KOPT-K1 (cell line): ENCODE data around the gene ALDH1A3.

Experiments used
- H3K27ac ChIP-seq: fragments of 200-600 bp; sonication (generic); 2 replicates; pipeline ENCODE4 v1.5.1; 2016; ENCODE audit warnings: antibody characterized with exemption, mild to moderate bottlenecking, low read depth, low read length; ENCODE audit not compliant: poor library complexity, severe bottlenecking
- H3K36me3 ChIP-seq: fragments of 200-600 bp; sonication (generic); 2 replicates; pipeline ENCODE4 v1.5.1; 2017; ENCODE audit warnings: antibody characterized with exemption, mild to moderate bottlenecking, low read length, moderate library complexity; ENCODE audit not compliant: insufficient read depth
- H3K9me3 ChIP-seq: fragments of 200-600 bp; sonication (generic); 2 replicates; pipeline ENCODE4 v1.5.1; 2017; ENCODE audit warnings: antibody characterized with exemption, low read length, mild to moderate bottlenecking; ENCODE audit not compliant: insufficient read depth, poor library complexity, severe bottlenecking

ALDH1A3 gene

DNA sequence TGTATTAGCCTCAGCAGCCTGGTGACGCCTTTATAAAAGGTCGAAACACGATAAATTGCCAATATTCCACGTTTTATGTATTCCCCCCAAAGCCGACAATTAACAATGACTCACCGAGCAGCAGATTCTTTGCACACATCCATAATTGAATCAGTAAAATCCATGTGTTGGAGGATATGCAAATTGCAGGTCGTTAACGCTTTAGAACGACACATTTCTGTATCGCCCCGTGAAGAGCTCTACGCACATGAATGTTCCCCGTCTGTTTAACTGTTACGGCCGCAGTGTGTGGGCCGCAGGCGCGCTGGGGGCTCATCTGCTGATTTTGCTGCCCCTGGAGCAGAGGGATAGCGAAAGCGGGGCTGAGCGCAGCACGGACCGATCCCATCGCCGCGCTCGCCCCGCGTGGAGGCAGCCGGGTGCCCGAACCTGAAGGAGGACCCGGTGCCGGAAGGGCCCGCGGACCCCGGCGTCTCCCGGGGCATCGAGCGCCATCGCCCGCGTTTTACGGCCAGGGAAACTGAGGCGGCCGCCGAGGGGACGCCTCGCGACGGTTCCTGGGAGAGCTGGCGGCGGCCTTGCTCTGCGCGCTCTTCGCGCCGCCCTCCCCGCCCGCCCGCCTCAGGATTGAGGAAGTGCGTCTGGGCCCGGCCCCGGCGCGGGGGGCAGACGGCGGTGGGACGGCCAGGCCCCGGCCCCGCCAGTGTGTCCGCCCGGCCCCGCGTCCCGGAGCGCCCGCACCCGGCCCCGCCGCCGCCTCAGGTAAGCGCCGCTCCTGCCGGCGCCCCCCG is 39.3 kb downstream of the ALDH1A3 start, which contains the start of gene LRRK1:
Gene LRRK1 (plus strand): TSS at position 668 of the 791 bp plus-strand sequence. CDS start 5,276 bp downstream, outside the sequence.
- Histone ChIP-seq H3K9me3 (no peaks in the 10 kb centered on the region), H3K27ac (no peak within 1 kb of the TSS), H3K36me3 (no peaks in the 10 kb centered on the region)

DNA sequence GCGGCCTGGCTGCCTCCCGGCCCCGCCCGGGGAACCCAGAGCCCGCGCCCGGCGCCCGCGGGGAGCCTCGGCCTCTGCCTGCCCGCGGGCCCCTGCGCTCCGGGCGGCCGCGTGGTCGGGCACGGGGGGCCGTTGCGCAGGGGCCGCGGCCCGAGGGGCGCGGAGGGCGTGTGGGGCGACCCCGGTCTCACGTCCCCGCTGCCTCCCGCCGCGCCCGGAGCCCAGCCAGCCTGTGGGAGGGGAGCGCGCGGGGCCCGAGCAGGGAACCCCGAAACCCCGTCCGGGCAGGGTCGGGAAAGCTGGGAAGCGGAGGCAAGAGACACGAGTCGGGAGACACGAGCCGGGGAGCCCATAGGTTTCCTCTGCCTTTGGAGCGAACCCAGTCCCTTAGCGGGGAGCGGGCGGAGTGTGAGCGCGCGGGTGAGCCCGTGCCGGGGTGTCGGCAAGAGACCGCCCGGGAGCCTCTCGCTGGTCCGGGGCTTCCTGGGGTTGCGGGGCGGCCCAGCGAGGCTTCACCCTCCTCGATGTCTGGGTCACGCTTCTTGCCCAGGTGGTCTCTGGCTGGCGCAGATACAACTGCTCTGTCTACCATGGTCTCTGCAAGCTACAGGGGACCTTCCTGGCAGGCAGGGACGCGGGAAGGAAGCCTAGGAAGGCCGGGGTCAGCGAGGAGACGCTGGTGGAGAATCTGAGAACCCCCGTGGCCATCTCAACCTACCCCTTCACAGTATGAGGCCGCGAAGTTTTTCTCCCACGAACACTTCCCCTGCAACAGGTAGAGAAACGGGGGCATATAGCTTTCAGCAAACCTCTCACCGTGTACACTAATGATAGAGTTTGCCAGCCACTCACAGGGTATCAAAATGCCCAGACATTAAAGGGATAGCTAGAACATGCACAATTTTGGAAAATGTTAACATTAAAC is 40.1 kb downstream of the ALDH1A3 start:
- Histone ChIP-seq H3K36me3 (no peaks in the 10 kb centered on the region), H3K9me3 (no peaks in the 10 kb centered on the region), H3K27ac (no peak overlapping the region)

DNA sequence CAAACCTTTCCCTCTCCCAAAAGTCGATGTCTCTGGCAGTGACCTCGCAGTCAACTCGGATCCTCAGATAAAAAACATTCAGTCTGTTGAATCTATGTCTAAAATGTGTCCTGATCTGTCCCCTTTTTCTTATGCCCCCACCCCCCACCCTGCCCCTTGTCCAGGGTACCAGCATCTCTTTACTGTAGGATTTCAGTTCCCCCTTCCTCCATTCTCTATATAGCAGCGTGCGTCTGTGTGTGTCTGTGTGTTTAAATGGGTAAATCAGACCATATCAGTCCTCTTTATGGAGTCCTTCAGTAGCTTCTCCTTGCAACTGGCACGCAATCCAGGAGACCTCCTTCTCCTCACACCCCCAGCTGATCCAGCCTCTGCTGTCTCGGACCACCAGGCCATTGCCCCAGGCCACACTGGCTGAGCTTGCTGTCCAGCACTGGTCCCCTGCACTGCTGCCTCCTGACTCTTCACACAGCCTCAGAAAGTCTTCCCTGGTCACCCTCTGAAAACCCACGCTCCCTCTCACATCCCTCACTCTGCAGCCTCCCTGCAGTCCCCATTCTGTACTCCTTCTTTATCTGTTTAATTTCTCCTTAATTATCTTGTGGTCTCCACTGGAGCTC is 41.0 kb downstream of the ALDH1A3 start:
- no peaks in the 10 kb centered on the region for H3K36me3 ChIP-seq
- no peaks in the 10 kb centered on the region for H3K9me3 ChIP-seq
- H3K27ac ChIP-seq, result no peak overlapping the region

- H3K36me3 ChIP-seq, result no peaks in the 10 kb centered on the region
- H3K27ac ChIP-seq, result no peak overlapping the region
- no peaks in the 10 kb centered on the region for H3K9me3 ChIP-seq
Observed at GRCh38 chr15:100922192-100923040, 42.8 kb downstream of the ALDH1A3 start.

- Histone ChIP-seq H3K9me3 (no peaks in the 10 kb centered on the region), H3K36me3 (no peaks in the 10 kb centered on the region), H3K27ac (no peak overlapping the region)
Observed at GRCh38 chr15:100923076-100923475, 43.4 kb downstream of the ALDH1A3 start.

DNA sequence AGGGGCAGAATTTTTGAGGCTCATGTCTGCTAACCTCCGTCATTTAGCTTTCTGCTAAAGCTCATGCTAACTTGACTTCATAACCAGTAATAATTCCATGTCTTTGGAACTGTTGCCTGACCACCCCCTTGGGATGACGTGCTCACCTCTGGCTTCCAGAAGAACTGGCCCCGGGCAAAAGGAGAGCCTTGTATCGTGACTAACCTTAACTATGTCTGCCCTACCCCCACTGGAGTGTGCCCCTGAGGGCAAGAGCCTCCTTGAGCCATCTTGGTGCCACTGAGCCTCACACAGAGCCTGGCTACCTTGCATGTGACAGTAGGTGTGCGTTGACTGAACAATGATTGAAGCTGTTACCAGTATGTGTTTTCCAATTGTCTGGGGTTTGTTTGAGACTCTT is 44.3 kb downstream of the ALDH1A3 start:
- Histone ChIP-seq H3K27ac (no peak overlapping the region), H3K9me3 (no peaks in the 10 kb centered on the region), H3K36me3 (no peaks in the 10 kb centered on the region)

DNA sequence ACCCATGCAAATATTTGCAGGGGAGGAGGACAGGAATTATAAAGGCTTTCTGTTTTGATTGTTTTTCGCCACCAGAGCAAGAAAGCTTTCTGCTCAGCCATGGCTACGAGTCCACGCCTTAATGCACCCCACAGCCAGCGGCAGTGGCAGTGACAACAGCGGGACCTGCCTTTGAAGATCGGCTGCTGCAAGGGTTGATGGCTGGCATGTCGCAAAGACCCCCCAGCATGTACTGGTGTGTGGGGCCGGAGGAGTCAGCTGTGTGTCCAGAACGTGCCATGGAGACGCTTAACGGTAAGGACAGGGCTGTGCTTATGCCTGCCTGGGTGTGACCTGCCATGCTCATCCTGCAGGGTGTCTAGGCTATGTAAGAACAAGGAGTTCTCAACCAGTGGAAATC is 44.8 kb downstream of the ALDH1A3 start:
- H3K9me3 ChIP-seq, result no peaks in the 10 kb centered on the region
- H3K36me3 ChIP-seq, result no peaks in the 10 kb centered on the region
- H3K27ac ChIP-seq, result no peak overlapping the region

DNA sequence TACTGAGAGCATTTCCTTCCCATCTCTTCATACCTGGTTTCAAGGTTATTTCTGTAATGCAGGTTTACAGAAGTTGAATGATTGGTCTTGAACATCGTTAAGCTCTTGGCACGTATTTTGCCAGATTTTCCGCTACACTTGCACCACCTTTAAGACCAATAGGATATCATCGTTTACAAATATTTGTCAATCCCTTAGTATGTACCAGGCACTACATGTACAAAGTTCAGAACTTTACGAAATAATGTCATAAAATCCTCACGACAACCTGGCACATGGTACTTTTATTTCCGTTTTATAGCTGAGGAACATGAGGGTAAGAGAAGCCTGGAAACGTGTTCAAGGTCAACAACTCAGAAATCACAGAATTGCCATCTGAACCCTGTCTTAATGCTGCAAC is 45.8 kb downstream of the ALDH1A3 start:
- H3K9me3 ChIP-seq, result no peaks in the 10 kb centered on the region
- no peaks in the 10 kb centered on the region for H3K36me3 ChIP-seq
- H3K27ac ChIP-seq, result no peak overlapping the region

GRCh38 chr15:100926258-100926657 is 46.6 kb downstream of the ALDH1A3 start:
- no peaks in the 10 kb centered on the region for H3K9me3 ChIP-seq
- no peaks in the 10 kb centered on the region for H3K36me3 ChIP-seq
- H3K27ac ChIP-seq, result no peak overlapping the region

- Histone ChIP-seq H3K36me3 (no peaks in the 10 kb centered on the region), H3K27ac (no peak overlapping the region), H3K9me3 (no peaks in the 10 kb centered on the region)
Observed at GRCh38 chr15:100926971-100927756, 47.5 kb downstream of the ALDH1A3 start.

DNA sequence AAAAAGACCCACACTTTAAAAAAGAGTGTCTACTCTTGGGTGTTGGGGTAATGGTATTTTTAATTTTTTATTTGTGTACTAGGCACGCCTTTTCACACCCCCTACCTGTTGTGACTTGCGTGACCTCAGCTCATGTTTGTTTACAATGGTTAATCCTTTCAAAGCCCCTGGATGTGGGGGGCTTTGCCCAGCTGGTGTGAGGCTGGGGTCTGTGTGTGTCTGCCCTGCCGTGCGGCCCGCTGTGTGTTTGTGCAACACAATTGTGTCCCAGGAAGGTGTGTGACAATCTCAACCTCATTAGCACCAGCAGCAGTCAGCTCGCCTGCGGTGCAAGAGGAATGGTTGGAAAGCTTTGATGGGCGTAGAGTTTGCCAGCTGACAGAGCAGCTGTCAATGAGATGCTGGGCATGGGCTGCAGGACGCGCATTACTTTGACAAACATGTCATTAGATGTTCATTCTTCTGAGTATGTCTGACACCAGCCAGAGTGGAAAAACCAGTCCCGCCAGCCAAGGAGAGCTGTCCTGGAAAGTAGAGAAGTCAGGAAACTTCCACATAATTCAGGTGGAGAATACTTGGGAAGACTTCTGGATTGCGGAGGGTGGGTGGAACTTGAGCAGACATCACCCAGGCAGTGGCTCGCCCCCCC is 49.1 kb downstream of the ALDH1A3 start:
- no peaks in the 10 kb centered on the region for H3K9me3 ChIP-seq
- no peak overlapping the region for H3K27ac ChIP-seq
- H3K36me3 ChIP-seq, result no peaks in the 10 kb centered on the region

GRCh38 chr15:100929641-100930042 is 50.0 kb downstream of the ALDH1A3 start:
- Histone ChIP-seq H3K36me3 (no peaks in the 10 kb centered on the region), H3K9me3 (no peaks in the 10 kb centered on the region), H3K27ac (no peak overlapping the region)

- Histone ChIP-seq H3K36me3 (no peaks in the 10 kb centered on the region), H3K27ac (no peak overlapping the region)
Observed at GRCh38 chr15:100930306-100930848, 50.7 kb downstream of the ALDH1A3 start.

More at GRCh38 chr15:100930306-100930848, 50.7 kb downstream of the ALDH1A3 start:
- no peaks in the 10 kb centered on the region for H3K9me3 ChIP-seq
